HG02852 (cell line): ENCODE results near the gene PPP2R2C.

Experiments used
- ATAC-seq: cut with Tn5 transposase; IDR thresholded peaks from one replicate; pipeline ENCODE4 v1.9.1; 2021; ENCODE audit warnings: mild to moderate bottlenecking, moderate library complexity; ENCODE audit not compliant: unreplicated experiment

The PPP2R2C gene

GRCh38 chr4:6294705-6295421 is 177.6 kb downstream of the PPP2R2C start:
- no peak for ATAC-seq

DNA sequence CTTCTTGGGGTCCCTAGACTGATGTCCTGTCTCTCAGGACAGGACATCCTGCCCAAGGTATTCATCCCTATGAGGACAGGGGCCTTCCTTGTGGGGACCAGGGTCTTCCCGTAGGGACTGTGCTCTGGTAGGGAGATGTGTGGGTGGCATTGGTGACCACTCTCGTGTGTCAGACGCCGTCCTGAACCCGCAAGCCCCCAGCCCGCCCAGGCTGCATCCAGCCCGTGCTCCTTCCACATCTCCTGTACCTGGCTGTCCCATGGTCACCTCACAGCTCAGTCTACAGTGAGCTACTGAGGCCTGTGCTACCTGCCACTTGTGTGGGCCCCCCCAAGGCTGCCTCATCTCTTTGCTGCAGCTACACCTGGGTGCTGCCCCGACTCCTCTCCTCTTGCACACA is 178.8 kb downstream of the PPP2R2C start:
- ATAC-seq: no peak

DNA sequence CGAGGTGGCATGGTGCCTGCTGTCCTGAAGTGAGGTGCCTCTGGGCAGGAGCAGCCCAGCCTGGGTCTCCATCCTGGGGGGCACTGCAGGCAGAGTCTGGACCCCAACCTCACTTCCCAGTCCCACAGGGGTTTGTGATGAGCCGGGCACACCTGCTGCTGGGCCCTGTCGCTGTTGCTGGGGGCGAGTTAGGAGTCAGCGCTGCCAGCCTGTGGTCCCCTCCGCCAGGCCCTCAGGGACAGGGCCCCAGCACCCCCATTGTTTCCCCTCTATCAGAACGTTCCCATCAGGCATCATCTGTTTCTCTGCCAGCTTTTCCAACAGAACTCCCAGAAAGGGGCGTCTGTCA is 179.3 kb downstream of the PPP2R2C start:
- no peak for ATAC-seq

DNA sequence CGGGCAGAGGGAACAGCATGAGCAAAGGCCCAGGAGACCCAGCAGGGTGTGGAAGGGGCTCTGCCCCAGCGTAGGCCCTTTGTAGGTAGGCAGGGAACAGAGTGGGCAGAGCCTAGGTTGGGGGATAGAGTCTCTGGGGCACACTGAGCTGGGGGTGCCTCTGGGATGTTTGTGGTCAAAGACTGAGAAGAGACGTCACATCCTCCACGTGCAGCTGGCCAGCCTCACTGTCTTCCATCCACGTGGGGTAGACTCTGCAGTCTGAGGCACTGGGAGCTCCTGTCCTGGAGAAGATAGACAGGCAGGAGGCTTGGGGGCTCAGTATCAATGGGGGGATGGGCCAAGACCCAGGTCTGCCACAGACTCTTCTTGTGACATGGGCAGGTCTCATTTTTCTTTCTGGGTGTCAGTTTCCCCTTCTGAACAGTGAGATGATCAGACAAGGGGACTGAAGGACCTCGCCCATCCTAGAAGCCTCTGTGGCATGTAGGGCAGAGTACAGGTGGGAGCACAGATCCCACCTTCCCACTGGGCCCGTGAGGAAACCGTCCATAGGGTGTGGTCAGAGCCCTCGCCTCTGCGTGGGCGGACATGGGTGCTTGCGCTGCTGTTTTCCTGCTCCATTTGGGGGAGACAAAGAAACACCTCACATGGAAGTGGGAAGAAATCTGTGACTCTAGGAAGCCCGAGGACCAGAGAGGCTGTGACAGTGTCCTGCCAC is 179.9 kb downstream of the PPP2R2C start:
- ATAC-seq: no peak

- ATAC-seq: no peak
Measured at GRCh38 chr4:6291784-6292297, 180.6 kb downstream of the PPP2R2C start.

GRCh38 chr4:6290769-6291547 is 181.5 kb downstream of the PPP2R2C start:
- no peak for ATAC-seq

GRCh38 chr4:6290256-6290655 is 182.2 kb downstream of the PPP2R2C start:
- ATAC-seq: no peak

- no peak for ATAC-seq
Measured at GRCh38 chr4:6288871-6289270, 183.5 kb downstream of the PPP2R2C start.

DNA sequence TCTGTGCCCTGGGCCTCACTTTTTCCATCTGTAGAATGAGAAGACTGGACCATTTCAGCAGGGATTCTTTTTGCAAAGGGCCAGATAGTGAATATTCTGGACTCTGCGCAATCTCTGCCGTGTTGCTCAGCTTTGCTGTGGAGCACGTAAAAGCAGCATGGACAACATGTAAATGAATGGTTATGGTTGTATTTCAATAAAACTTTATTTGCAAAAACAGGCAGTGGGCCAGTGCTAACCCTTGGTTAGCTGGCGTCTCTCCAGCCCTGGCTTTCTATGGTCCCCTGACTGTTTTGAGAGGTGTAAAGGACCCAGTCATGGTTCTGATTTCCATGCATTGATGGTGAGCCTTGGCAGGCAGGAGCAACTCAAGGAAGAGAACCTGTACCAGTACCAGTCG is 184.1 kb downstream of the PPP2R2C start:
- no peak for ATAC-seq

DNA sequence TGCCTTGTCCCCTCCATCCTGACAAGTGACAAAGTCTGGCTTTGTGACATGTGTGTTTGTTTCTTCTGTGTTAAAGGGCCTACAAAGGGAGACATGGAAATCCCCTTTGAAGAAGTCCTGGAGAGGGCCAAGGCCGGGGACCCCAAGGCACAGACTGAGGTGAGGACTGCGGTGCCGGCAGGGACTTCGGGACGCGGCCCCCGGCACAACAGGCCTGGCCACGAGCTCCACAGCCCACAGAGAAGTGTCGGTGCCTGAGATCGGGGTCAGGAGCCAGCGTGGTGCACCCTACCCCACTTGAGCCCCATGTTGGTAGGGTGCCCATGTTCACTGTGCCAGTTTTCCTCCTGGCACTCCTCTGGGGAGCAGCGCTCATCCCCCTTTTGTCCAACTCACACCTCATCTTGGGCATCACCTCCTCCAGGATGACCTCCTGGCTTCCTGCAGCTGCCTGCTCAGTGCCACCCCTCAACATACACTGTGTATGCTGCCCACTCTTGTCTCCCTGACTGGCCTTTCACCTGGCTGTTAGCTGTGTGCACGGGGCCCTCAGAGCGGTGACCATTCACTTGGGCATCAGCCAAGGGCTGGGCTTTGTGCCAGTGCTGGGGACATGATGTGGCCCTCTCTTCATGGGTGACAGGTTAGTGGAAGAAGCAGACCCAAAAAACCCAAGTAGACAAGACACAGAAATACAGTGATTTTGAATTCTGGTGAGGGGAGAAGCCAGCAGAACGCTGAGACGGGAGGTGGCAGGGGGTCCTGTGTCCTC is 185.2 kb downstream of the PPP2R2C start:
- no peak for ATAC-seq

GRCh38 chr4:6283282-6283681 is 189.1 kb downstream of the PPP2R2C start:
- no peak for ATAC-seq

GRCh38 chr4:6282314-6282771 is 190.1 kb downstream of the PPP2R2C start:
- no peak for ATAC-seq

GRCh38 chr4:6281436-6282313 is 190.7 kb downstream of the PPP2R2C start:
- no peak for ATAC-seq

- ATAC-seq: no peak
Measured at GRCh38 chr4:6280365-6280996, 191.9 kb downstream of the PPP2R2C start.

GRCh38 chr4:6279582-6280289 is 192.7 kb downstream of the PPP2R2C start:
- no peak for ATAC-seq

GRCh38 chr4:6278801-6279197 is 193.6 kb downstream of the PPP2R2C start:
- peak; percentile 95 for ATAC-seq

GRCh38 chr4:6277935-6278800 is 194.2 kb downstream of the PPP2R2C start:
- no peak for ATAC-seq
